IPS-NIHi11 (cell line): ENCODE measurements around the gene ADAMTS14.

Experiments
- DNase-seq: peaks from one replicate; pipeline ENCODE4 v3.0.0; 2012; ENCODE audit warnings: mixed read lengths, low spot score

Gene ADAMTS14

GRCh38 chr10:70674560-70675495, 2.5 kb downstream of the ADAMTS14 start:
- no peak for DNase-seq

DNA sequence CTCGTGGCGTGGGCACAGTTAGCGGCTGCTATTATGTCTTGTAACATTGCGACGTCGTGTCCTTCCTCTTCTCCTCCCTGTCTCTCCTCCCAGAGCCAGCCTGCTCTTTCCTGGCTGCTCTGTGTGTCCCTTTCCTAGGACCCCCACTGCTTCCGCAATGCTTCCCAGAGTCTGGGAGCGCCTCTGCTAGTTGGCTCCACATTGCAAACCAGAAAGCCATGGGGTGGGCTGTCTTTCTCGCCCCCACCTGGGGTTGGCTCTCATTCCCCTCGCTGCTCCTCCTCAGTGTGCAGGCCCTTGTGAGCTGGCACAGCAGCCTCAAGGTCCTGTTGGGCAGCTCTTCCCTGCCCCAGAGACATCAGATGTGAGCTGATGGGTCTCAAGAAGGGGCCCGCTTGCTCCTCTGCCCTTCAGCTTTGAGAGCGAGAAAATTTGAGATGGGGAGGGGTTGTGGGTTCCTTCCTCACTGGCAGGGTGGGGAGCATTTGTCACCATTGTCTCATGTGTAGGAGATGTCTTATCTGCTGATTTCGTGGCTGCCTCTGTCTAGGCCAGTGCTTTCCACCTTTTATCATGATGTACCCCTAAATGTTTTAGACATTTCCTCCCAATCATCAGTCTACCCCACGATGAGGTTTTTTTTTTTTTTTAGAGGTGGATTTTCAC, 3.3 kb downstream of the ADAMTS14 start:
- DNase-seq: no peak

- DNase-seq: no peak
Measured at GRCh38 chr10:70676511-70676910, 4.2 kb downstream of the ADAMTS14 start.

DNA sequence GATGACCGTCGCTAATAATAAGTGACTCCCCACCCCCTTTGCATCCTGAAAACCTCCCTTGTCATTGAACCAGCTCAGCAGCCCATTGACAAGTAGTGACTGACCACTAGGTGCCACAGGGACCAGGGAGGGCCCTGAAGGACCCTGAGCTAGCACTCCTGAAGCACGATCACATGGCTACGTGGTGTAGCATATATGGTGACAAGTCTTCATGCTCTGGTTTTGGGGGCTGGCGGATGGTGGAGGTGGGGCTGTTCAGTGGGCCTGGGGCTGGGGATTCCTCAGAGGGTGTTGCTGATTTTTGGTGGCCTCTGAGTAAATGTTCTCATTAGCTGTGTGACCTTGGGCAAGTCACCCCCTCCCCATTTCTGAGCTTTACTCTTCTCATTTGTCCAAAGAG, 4.7 kb downstream of the ADAMTS14 start:
- DNase-seq: no peak

- no peak for DNase-seq
Measured at GRCh38 chr10:70677620-70678249, 5.4 kb downstream of the ADAMTS14 start.

DNA sequence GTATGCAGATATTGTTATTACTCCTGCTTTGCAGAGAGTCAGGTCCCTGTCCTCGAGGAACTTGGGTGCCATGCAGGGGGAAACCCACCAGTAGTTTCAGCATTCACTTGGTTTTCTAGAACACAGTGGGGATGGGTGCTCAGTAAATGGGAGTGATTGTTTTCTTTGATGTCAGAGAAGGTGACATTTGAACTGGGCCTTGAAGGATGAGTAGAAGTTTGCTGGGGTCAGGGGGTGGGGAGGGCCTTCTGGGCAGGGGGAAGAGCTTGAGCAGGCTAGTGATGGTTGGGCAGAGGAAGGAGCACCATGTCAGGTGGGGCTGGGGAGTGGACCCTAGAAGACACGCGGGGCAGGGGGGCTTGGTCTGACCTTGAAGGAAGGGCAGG, 5.9 kb downstream of the ADAMTS14 start:
- DNase-seq: no peak

DNA sequence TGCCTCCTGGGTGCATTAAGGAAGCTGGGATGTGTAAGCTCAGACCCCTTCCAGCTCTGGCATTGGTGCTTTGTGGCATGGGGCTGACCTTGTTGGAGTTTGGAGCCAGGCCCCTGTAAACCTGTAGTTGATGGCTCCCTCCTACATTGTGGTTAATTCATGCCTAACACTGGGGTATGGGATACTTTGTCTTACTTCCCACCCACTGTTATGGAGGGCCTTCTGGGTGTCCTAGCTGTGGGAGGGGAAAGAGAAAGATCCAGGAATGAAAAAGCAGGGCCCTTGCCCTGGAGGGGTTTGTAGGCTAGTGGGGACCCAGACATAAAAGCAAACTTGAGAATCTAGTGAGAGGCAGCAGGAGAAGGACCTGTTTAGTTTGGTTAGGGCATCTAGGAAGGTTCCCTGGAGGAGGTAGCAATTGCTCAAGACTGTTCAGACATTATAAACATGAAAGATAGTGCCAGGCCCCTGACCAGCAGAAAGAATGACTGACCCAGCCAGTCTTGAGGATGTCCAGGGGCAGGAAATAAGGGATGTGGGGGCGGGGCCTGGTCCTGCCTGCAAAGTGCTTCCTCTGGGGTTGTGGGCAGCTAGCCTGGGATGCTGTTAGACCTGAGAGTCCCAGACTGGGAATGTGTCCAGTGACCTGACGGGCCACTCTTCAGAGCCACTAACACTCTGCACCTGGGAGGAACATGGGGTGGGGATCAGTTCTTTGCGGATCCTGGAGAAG, 6.6 kb downstream of the ADAMTS14 start:
- DNase-seq: no peak

- no peak for DNase-seq
Measured at GRCh38 chr10:70679498-70679897, 7.2 kb downstream of the ADAMTS14 start.

- DNase-seq: no peak
Measured at GRCh38 chr10:70680899-70681730, 8.8 kb downstream of the ADAMTS14 start.

DNA sequence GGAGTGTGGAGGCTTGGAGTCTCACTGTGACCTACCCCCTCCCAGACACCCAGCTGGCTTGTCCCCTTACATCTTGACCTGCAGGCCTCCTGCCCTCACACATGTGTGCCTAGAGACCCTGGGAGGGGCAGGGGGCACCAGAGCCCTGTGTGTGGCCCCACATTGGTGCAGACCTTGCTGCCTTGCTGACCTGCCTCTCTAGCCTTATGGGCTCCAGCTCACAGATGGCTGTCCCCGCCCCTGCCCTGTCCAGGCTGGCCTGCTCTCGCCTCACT, 9.4 kb downstream of the ADAMTS14 start:
- no peak for DNase-seq

DNA sequence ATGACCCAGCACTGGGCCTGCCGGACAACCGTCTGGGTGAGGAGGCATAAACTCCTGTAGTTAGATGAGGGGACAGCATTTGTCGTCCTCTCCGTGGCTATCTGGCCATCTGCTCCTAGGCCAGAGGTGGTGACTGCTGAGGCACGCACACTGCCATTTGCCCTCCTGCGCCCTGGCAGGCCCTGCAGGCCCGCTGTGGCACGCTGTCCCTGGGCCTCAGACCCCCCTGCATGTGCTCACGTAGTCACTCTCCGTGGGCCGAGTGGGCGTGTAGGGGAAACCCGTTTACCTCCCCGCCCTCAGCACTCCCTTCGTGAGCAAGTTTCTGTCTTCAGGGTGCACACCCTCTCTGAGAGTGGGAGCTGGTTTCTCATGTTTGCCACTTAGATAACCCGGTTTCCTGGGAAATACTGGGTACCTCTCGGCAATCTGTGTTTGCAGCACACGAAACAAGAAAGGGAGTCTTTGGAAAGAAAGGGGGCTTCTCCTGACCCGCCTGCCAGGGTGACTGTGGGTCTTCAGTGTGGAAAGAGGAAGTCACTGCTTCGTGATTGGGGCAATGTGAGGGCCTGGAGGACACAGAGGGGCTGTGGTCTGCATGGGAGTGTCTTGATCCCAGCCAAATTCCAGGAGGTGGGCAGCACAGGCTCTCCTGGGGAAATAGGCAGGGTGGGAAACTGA, 10.8 kb downstream of the ADAMTS14 start:
- no peak for DNase-seq

- DNase-seq: no peak
Measured at GRCh38 chr10:70683601-70683934, 11.3 kb downstream of the ADAMTS14 start.

GRCh38 chr10:70683940-70684339, 11.6 kb downstream of the ADAMTS14 start:
- no peak for DNase-seq

GRCh38 chr10:70684374-70684773, 12.1 kb downstream of the ADAMTS14 start:
- DNase-seq: no peak

DNA sequence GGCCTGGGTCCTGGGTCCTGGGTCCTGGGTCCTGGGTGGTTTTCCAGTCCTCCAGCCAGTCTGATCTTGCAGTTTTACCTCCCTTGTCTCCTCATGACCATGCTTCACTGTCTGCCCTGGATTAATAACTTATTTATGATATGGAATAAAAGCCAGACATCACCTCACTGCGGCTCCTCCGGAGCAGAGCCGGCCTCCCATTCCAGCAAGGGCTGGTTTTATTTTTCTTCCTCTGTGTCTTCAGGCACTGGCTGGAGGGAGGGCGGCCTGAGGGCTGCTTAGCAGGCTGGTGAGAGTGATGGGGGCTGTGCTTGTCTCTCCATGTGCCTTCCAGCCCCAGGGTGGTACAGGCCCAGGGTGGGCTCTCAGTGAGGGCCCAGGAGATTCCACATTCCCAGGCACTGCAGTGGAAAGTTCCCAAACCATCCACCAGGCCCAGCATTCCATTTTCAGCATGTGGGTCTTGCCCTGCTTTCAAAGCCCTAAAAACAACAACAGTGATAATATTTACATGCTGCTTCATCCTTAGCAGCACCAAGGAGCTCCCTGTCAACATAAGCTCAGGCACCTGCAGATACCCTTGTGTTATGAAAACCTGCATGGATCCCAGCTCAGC, 12.6 kb downstream of the ADAMTS14 start:
- DNase-seq: no peak

DNA sequence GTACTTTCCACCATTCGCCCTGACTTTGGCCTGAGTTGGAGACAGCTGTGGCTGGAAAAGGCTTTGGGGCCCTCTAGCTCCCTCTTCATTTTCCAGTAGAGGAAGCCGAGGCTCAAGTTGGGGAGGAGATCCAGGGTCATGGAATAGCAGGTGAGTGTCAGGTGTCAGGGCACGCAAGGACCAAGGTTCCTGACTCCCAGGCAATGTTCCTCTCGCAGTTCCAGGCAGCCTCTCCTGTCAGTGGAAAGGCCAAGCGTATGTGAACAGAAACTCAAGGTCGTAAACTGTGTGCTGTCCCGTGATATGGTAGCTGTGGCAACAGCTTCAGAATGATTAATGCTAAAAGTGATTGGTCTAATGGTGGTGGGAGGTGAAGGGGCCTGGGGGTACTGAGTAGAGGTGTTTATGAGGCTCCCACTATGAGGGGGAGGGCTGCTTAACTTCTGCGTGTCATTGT, 13.2 kb downstream of the ADAMTS14 start:
- DNase-seq: no peak

GRCh38 chr10:70688828-70689227, 16.5 kb downstream of the ADAMTS14 start:
- no peak for DNase-seq

- DNase-seq: no peak
Measured at GRCh38 chr10:70689661-70690060, 17.4 kb downstream of the ADAMTS14 start.

GRCh38 chr10:70690589-70690988, 18.3 kb downstream of the ADAMTS14 start:
- DNase-seq: no peak

DNA sequence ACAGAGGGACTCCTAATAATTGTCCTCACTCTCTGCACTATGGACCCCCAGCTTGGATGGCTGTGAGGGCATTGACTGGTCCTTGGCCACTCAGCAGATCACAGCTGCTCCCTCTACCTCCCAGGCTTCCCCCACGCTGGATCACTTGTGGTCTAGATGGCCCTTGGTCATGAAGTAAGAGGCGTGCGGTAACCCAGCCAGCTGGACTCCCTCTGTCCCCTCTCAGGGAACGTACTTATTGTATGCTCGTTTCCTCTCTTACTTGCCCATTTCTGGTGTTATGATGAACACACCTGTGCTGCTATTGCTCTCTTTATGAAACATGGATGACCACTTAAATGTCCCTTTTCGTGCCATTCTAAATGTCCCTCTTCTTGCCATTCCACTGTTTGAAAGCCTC, 19.3 kb downstream of the ADAMTS14 start:
- DNase-seq: no peak
